ENCODE data around the gene HTRA3.

The HTRA3 gene

DNA sequence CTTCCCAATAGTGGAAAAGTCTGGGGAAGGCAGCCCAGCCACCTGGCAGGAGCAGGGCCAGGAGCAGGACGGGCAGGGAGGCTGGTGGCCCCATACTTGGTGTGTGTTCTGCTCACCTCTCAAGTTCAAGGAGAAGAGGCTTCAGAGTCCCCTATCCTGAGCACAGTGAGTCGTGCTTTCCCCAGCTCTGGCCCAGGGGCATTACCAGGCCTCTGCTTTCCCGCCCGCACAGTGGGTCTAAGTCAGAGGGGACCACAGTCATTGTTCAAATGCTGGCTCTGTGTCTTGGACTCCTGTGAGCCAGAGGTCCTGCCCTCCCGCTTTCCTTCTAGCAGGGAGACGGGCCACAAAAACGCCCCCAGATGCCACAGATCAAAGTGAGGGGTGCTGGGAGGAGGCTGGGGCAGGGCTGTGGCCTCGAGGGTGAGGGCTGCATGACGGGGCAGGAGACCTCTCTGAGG is 27.6 kb downstream of the HTRA3 start:
- DNase-seq: no peak

DNA sequence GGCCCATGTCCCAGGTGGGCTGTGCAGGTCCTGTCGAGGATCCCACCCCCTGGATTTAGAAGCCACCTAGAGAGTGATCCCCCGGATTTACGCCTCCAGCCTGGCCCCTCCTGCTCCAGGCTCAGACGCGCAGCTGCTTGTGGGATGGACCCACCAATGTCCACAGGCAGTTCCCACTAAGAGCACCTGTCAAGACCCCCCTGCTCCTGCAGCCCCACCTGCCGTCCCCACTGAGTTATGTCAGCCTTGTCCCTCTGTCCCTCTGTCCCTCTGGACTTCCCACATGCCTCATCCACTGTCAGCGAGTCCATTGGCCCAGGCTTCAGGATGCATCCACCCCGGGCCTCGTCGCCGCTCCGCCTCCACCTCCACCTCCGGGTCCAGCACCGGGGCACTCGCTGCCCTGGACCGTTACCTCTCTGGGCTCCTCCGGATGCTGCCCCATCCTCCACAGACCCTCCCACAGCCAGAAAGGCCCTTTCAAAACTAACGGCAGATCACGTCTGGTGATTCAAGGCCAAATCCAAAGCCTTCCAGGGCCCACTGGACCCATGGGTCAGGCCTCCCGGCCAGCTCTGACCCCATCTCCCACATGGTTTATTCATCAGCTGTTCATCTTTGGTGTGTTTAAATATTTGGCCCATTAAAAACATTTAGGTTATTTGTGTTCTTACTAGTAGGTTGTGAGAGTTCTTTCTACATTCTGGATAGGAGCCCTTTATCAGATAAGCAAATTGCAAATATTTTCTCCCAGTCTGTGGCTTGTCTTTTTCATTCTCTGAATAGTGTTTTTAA is 28.3 kb downstream of the HTRA3 start:
- DNase-seq: no peak

DNA sequence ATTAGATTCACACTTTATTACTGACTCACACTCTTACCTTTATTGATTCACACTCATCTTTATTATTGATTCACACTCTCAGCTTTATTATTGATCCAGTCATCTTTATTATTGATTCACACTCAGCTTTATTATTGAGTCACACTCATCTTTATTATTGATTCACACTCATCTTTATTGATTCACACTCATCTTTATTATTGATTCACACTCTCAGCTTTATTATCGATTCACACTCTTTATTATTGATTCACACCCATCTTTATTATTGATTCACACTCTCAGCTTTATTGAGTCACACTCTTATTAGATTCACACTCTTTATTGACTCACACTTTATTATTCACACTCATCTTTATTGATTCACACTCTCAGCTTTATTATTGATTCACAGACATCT is 31.3 kb downstream of the HTRA3 start:
- no peak for DNase-seq

DNA sequence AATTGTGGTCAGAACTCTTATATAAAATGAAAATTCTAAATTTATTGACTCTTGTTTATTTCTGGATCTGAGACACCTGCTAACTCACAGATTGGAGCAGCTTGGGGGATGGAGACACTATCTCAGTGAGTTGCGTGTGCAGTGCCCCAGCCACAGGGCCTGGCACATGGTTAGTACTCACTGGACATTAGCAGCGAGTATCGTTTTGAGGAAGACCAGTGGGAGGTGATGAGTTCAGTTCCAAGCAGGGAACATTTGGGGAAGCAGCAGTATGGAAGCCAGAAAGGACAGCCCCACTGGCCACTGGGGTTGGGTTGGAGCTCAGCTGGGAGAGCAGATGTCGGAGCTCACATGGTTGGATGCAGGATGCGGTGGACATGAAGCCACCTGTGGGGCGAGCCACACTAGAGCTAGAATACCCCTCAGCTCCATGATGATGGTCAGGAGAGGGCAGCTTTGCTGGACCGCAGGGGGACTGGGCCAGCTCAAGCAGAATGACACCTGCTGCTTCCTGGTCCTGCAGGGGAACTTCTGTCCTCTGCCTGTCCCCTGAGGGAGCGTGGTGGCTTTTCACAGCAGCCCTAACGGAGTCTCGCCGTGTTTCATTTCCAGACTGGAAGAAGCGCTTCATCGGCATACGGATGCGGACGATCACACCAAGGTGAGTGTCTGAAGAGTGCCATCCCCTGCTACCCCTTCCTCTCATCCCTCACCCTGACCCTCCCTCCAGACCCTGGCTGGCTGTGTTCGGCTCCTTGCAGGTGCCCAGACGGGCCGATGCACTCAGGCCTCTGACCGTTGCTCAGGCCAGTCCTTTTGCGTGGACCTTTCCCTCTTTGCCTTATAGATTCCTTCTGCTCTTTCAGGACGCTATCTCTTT is 32.5 kb downstream of the HTRA3 start:
- no peak for DNase-seq

DNA sequence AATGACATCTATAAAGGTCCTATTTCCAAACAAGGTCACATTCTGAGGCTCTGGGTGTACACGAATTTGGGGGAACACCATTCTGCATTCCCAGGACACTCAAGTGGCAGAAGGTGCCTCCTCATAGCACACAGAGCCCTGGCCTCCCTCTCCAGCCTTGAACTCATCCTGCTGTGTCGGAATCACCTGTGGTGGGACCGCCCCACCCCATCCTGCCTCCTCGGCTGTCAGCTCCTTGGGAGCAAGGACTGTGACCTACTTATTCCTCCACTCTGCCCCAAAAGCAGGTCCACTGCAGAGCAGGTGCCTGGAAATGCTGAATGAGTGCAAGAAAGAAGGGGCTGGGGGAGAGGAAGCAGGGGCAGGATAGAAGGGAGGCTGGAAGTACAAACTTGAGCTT is 33.5 kb downstream of the HTRA3 start:
- DNase-seq: no peak

DNA sequence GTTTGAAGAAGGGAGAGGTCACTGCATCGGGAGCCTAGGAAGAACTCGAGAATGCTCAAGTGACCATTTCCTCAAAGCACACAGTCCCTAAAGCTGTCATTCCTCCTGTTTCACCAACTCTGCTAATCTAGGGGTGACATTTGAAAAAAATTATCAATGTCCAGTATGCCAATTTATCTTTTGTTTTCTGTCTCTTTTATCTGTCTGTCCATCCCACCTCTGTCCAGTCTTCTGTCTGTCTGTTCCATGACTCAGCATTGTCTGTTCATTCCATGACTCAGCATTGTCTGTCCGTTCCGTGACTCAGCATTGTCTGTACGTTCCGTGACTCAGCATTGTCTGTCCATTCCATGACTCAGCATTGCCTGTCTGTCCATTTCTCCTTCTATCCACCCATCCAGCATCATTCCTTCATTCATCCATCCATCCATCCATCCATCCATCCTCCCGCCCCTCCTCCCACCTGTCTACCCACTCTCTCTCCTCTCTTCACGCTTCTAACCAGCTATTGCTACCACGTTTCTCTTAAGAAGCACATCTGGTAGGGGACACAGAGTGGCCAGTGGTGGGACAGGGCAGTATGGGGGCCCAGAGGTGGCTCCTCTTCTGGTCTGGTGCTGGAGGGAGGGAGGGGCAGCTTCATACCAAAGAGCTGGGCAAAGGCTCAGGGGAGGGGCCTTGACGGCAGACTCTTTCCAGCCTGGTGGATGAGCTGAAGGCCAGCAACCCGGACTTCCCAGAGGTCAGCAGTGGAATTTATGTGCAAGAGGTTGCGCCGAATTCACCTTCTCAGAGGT is 34.1 kb downstream of the HTRA3 start:
- no peak for DNase-seq

DNA sequence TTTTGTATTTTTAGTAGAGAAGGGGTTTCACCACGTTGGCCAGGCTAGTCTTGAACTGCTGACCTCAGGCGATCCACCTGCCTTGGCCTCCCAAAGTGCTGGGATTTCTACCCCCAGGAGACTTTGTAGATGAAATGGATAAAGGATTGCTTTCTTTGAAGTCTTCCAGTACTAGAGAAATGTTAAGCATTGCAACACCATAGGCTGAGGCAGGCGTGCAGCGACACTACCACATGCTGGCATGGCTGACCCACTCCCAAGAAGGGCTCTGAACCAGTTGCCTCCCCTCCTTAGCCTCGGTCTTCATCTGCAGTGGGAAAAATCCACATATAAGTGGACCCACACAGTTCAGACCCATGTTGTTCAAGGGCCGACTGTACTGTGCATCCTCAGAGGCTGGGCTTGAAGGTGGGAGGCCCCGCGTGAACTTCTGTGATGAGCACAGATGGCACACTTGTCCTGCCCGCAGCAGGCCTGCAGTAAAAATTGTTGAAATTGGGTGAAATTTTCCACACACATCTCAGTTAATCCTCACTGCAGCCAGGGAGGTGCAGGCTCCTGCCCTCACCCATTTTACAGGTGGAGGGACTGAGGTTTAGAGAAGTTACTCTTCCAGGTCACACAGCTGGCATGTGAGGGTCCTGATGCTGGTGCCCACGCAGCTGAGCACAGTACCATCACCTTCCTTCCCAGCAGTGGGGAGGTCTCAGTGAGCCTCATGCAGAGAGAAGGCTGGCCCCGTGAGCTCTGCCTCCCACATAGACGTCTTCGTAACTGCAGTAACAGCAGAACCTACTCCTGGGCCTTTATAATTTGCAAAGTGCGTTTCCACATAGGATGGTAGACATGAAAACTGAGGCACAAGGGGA is 35.5 kb downstream of the HTRA3 start:
- DNase-seq: no peak

DNA sequence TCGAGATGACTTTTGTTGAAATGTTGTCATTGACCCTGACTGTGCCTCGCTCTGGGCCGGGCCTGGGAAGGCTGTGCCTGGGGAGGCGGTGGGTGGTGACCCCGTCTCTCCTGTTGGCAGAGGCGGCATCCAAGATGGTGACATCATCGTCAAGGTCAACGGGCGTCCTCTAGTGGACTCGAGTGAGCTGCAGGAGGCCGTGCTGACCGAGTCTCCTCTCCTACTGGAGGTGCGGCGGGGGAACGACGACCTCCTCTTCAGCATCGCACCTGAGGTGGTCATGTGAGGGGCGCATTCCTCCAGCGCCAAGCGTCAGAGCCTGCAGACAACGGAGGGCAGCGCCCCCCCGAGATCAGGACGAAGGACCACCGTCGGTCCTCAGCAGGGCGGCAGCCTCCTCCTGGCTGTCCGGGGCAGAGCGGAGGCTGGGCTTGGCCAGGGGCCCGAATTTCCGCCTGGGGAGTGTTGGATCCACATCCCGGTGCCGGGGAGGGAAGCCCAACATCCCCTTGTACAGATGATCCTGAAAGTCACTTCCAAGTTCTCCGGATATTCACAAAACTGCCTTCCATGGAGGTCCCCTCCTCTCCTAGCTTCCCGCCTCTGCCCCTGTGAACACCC is 36.4 kb downstream of the HTRA3 start:
- no peak for DNase-seq

DNA sequence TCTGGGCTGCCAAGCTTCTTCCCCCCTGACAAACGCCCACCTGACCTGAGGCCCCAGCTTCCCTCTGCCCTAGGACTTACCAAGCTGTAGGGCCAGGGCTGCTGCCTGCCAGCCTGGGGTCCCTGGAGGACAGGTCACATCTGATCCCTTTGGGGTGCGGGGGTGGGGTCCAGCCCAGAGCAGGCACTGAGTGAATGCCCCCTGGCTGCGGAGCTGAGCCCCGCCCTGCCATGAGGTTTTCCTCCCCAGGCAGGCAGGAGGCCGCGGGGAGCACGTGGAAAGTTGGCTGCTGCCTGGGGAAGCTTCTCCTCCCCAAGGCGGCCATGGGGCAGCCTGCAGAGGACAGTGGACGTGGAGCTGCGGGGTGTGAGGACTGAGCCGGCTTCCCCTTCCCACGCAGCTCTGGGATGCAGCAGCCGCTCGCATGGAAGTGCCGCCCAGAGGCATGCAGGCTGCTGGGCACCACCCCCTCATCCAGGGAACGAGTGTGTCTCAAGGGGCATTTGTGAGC is 37.0 kb downstream of the HTRA3 start:
- no peak for DNase-seq

DNA sequence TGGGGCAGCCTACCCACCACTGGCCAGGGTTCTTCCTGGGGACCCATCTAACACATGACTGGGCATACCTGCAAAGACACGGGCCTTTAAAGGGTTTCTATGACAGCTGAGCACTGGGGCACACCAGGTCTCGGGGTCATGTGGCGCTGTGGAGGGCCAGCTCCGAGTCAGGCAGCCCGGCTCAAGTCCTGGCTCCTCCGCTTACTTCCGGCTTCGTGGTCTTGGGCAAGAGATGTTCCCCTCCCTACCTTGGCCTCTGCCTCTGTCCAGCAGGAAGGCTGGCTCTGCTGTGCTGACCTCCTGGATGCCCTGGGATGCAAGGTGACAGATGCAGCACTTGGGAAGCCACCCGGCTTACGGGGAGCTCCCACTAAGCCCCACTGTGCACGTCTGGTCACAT is 37.6 kb downstream of the HTRA3 start:
- DNase-seq: no peak

DNA sequence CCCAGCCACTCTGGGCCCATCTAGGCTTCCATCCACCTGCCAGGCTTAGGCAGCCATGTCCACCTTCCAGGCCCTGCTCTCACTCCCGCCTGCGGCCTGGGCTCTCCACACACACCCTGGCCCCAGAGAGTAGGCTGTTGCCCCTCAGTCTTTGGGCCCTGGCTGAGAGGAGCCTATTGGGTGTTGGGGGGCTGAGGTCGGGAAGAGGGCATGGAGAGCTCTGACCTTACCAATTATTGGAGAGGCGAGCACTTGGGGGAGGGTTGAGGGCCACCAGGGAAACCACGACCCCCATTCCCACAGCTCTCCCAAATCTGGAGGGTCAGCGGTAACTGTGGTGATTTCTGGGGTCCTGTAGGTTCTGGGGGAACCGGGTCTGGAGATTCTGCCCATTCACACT is 38.2 kb downstream of the HTRA3 start:
- DNase-seq: no peak

DNA sequence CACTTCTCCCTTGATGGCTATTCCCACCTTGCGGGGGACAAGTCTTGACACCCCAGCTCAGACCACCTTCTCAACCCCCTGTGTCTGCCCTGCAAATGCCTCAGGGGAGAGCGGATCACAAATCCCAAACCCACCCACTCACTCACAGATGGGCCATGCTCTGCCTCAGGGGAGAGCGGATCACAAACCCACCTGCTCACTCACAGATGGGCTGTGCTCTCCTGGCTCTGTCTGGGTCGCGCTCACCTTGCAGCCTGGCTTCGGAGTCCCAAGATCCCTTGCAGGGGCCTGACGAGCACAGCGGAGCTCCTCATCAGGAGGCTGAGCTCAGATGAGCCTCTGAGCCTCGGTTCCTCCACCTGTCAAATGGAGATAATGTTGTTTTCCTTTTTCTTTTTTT is 38.6 kb downstream of the HTRA3 start:
- no peak for DNase-seq

DNA sequence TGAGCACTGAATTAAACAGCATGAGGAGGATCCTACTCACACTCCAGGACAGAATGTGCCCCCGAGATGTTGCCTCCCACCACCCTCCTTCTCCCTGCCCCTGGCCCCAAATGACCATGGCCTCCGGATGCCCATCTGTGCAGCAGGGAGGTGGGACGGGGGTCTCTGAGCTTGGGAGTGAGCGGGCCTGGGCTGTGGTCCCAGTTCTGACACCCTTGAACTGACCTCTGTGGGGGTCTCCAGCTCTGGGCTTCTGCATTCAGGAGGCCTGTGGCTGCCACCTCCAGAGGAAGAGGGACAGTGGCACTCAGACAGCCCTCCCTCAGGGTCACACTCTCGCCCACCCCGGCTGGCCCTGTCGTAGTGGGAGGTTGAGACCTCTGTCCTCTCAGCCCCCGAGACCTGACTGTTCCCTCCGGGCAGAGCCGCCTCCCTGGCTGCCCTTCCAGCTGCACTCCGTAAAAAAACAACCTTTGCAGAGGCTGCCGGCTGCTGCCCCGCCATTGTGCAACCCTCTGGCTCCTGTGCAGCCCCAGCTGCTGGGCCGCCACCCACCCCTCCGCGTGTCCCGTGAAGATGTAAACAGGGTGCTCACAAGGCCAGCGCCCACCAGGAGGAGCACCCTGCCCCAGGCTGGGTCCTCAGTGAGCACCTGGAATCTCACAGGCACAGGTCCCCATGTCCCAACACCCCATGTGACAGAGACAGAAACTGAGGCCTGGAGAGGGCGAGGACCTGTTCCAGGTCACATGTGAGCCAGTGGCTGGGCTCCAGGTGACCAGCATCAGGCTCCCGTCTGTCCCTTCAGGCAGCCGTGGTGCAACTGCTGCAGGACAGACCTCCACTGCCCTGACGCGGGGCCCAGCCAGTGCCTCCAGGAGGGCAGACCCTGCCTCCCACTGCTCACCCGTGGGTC is 39.6 kb downstream of the HTRA3 start:
- no peak for DNase-seq

DNA sequence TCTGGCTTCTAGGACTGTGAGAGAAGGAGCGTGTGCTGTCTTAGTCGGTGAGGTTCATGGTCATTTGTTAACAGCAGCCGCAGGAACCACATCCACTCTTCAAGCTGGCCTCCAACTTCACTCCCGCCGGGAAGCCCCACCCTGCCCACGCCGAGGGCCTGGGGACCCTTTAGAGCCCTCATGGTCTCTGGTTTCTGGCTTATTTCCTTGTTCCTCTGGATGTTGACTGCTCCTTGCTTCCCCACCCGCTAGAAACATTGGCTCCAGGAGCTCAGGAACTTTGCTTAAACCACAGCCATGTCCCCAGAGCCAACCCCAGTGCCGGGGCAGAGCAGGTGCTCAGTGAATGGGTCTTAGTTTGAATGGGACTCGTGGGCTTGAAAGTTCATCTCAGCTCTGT is 40.8 kb downstream of the HTRA3 start:
- no peak for DNase-seq

DNA sequence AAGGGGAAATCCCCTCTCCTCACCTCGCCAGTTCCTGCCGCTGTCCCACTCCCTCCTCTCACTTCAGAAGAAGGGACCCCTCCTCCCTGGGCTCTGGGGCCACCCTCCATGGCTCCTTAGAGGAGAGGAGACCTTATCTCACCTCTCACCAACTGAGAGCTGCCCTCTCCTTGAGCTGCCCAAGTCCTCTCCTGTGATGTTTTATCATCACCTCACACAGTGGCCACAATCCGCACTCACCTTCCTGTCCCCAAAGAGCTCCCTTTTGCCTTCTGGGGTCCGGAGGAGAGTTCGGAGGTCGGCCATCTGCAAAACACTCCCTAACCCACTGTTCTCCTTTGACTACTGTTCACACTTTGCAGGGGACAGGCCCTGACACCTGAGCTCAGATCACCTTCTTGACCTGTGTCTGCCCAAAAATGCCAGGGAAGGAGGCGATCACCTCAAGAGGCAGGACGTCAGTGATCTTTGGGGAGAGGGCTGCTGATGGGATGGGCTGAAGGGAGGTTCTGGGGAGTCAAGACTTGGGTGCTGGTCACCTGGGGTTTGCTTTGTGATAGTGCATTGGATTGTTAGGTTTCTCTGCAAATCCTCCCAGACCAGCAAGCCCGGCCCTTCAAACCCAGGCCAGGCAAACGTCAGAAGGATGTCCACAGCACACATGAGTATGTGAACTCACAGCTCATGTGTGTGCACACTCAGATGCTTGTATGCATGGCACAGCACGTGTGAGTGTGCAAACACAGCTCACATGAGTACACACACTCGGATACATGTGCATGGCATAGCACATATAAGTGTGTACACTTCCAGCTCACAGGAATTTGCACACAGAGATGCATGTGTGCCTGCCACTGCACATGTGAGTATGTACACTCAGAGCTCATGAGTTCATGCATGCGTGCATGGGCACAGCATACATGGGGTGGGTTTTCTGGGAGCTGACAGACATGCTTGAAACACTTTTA is 41.8 kb downstream of the HTRA3 start:
- DNase-seq: no peak

DNA sequence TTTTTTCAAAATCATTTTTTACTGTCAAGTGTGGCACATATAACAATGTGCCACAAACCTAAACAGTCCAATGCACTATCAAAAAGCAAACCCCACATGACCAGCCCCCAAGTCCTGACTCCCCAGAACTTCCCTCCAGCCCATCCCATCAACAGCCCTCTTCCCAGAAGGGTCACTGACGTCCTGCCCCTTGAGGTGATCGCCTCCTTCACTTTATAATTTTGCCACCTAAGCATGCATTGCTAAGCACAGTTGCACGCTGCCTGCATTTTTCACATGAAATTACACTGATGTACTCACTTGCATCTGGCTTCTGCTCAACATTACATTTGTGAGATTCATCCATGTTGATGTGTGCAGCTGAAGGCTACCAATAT is 42.5 kb downstream of the HTRA3 start:
- DNase-seq: no peak

DNA sequence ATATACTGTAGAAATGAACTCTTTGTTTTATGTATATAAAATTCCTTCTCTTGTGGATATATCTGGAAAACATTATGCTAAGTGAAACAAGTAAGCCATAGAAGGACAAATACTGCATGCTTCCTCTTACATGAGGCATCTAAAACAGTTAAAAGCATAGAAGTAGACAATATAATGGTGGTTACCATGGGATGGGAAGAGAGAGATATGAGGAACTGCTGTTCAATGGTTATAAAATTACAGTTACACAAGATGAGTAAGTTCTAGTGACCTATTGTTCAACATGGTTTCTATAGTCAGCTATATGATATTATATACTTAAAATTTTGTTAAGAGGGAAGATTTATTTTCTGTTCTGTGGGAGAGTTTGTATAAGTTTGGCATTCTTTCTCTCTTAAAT is 43.4 kb downstream of the HTRA3 start:
- DNase-seq: no peak

DNA sequence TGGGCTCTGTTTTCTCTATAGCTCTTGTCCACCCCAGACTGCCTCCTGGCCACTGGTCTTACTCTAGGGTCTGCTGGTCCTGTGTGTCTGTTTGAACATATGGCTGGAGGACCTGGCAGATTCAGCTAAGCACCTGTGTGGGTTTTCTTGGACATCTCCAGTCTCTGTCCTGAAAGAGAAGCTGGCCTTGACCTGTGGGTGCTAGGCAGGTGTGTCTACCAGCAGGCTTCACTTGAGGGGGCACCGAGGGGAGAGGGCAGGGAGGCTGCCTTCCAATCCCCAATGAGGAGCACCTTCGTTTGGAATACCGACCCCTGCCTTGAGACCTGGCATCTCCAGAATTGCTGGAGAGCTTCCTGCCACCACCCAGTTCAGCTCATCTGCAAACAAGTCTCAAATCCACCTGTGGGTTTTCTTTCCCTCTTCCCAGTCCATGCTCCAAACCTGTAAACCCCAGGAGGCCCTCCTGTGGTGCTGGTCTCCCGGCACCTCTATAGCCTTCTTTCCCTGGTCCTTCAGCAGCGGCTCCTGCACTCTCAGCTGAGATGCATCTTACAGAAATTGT is 45.2 kb downstream of the HTRA3 start:
- no peak for DNase-seq

Measured in NCI-H1092 (cell line).